GM23248 (cell line): Measurements from ENCODE around the gene AGO1. TPM values are rescaled to one million over a fixed set of nuclear protein-coding genes. Genes with fewer than 3 reads are reported as not detected.
A peak's percentile ranks its signal among the peaks of the same experiment; 100 is the strongest.
"Not testable (repeated sequence)": the region's sequence is repeated elsewhere in the genome, so short reads cannot be mapped to it uniquely, and the experiment has no call there.

Source experiments
- DNase-seq: peaks from one replicate; pipeline ENCODE4 v3.0.0-alpha.2; 2015
- H2AFZ ChIP-seq: fragments of 200-600 bp; sonication (generic); 2 replicates; pipeline ENCODE4 v1.6.1; 2016; ENCODE audit warnings: antibody characterized with exemption
- H3F3A ChIP-seq: fragments of 200-600 bp; sonication (generic); 2 replicates; pipeline ENCODE4 v1.6.1; 2016; ENCODE audit warnings: mild to moderate bottlenecking, antibody characterized with exemption, mixed run types; ENCODE audit not compliant: insufficient read depth
- H3K27ac ChIP-seq: fragments of 200-600 bp; sonication (generic); 2 replicates; pipeline ENCODE4 v1.5.1; 2016; ENCODE audit warnings: mild to moderate bottlenecking
- H3K27me3 ChIP-seq: fragments of 200-600 bp; sonication (generic); replicated peaks from 2 replicates; pipeline ENCODE4 v1.6.1; 2016; ENCODE audit warnings: mild to moderate bottlenecking; ENCODE audit not compliant: insufficient read depth
- H3K36me3 ChIP-seq: fragments of 200-600 bp; sonication (generic); 2 replicates; pipeline ENCODE4 v1.6.1; 2016; ENCODE audit warnings: low read depth, mild to moderate bottlenecking
- H3K4me1 ChIP-seq: fragments of 200-600 bp; sonication (generic); 2 replicates; pipeline ENCODE4 v1.6.1; 2016; ENCODE audit warnings: mild to moderate bottlenecking; ENCODE audit not compliant: insufficient read depth
- H3K4me2 ChIP-seq: fragments of 200-600 bp; sonication (generic); one replicate; pipeline ENCODE4 v1.6.1; 2016; ENCODE audit warnings: mild to moderate bottlenecking; ENCODE audit not compliant: unreplicated experiment
- H3K4me3 ChIP-seq: fragments of 200-600 bp; sonication (generic); 2 replicates; pipeline ENCODE4 v1.5.1; 2016; ENCODE audit warnings: mild to moderate bottlenecking
- H3K79me2 ChIP-seq: fragments of 200-600 bp; sonication (generic); 2 replicates; pipeline ENCODE4 v1.6.1; 2016; ENCODE audit warnings: mild to moderate bottlenecking; ENCODE audit not compliant: insufficient read depth
- H3K9ac ChIP-seq: fragments of 200-600 bp; sonication (generic); 2 replicates; pipeline ENCODE4 v1.6.1; 2016; ENCODE audit warnings: mild to moderate bottlenecking
- H3K9me2 ChIP-seq: fragments of 200-600 bp; sonication (generic); 2 replicates; pipeline ENCODE4 v1.6.1; 2016; ENCODE audit warnings: mixed run types, mild to moderate bottlenecking, moderate library complexity; ENCODE audit not compliant: insufficient read depth
- H3K9me3 ChIP-seq: fragments of 200-600 bp; sonication (generic); one replicate; pipeline ENCODE4 v1.6.1; 2017; ENCODE audit warnings: low read depth
- H4K20me1 ChIP-seq: fragments of 200-600 bp; sonication (generic); 2 replicates; pipeline ENCODE4 v1.6.0; 2016; ENCODE audit not compliant: insufficient read depth
- EZH2 ChIP-seq: fragments of 200-600 bp; sonication (generic); IDR thresholded peaks from 2 replicates; pipeline ENCODE4 v1.6.1; 2018; ENCODE audit warnings: antibody characterized with exemption, mild to moderate bottlenecking; ENCODE audit not compliant: insufficient read depth, poor library complexity, severe bottlenecking
- EZH2phosphoT487 ChIP-seq: fragments of 200-600 bp; sonication (generic); IDR thresholded peaks from 2 replicates; pipeline ENCODE4 v1.6.1; 2018; ENCODE audit warnings: antibody characterized with exemption, moderate library complexity, mild to moderate bottlenecking, low read depth; ENCODE audit not compliant: insufficient read depth
- WGBS, 2 experiments: methylation state at CpG; one replicate each; pipeline ENCODE4 v1.1.6; 2015 to 2017; ENCODE audit warnings: low lambda C conversion rate in 2 of 2, low coverage in 1 of 2; ENCODE audit errors: missing lambda C conversion rate in 2 of 2; 5-methylcytosine and 5-hydroxymethylcytosine counted together
- in situ Hi-C: fragments of 300-500 bp; cut with MboI; formaldehyde crosslinking; loops from 2 replicates; pipeline ENCODE4 v1.15.0; 2020
- polyA plus RNA-seq: library from polyadenylated mRNA; unstranded; fragments of >200 nt; fragmentation: Nextera tagmentation; extraction: Ambion mirVana; gene quantifications from 2 replicates; pipeline ENCODE4 v1.2.1, GENCODE V29; 2016
- total RNA-seq: library from RNA; depleted of rRNA; stranded (reverse); fragments of >200 nt; shearing (Covaris generic); gene quantifications from 2 replicates; pipeline ENCODE4 v1.2.3, GENCODE V29; 2014

The AGO1 gene
- total and polyA plus RNA-seq, 2 experiments from 2014 or later, result 6.1 to 11.0 TPM

DNA sequence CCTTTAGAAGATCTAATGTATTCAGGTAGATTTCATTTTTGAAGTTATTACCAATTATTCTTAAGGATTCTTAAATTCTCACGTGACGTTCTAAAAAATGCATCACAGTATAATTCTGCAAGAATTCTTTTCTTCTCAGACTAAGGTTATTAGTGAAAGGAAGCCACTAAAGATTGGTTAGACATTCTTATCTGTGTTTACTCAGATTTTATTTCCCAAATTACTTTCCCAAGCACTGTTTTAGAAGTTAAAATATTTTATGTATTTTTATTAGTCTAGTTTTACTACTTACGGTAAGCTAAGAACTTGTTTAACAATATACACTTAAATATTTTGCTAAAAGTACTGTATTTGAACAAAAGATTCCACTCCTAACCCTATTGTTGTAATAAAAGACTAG is 76.3 kb downstream of the AGO1 start:
- 97 to 98% methylated on average over 3 of the region's 3 CpGs for WGBS, 2 experiments
- peaks cover 3% of the 10 kb centered on the region; the same call in 1 of the 2 replicates for H4K20me1 ChIP-seq
- H3F3A ChIP-seq, result no peaks in the 10 kb centered on the region
- 0 out of 2 replicates have a peak, but pooled peaks cover 5% of the 10 kb centered on the region for H3K36me3 ChIP-seq
- in situ Hi-C loops, result no loop called here
- H3K4me3 ChIP-seq, result no peak overlapping the region
- H3K27ac ChIP-seq, result no peak overlapping the region
- H3K27me3 ChIP-seq, result no peaks in the 10 kb centered on the region
- H3K4me2 ChIP-seq, result no peak overlapping the region
- DNase-seq, result no peak
- H2AFZ ChIP-seq, result no peak overlapping the region
- no peaks in the 10 kb centered on the region for H3K9me3 ChIP-seq
- H3K79me2 ChIP-seq, result peaks cover 96% of the 10 kb centered on the region
- H3K9me2 ChIP-seq, result no peaks in the 10 kb centered on the region
- H3K9ac ChIP-seq, result no peak overlapping the region
- TF ChIP-seq EZH2phosphoT487 (no peak), EZH2 (no peak)
- H3K4me1 ChIP-seq, result no peaks in the 10 kb centered on the region

- Histone ChIP-seq H4K20me1 (peaks cover 6% of the 10 kb centered on the region; the same call in 1 of the 2 replicates), H3K4me2 (no peak overlapping the region), H3K9me3 (no peaks in the 10 kb centered on the region), H3K9me2 (no peaks in the 10 kb centered on the region), H2AFZ (no peak overlapping the region), H3K27ac (no peak overlapping the region), H3K36me3 (peaks cover 6% of the 10 kb centered on the region; the same call in 1 of the 2 replicates), H3K79me2 (peaks cover 75% of the 10 kb centered on the region), H3K9ac (no peak overlapping the region), H3K27me3 (no peaks in the 10 kb centered on the region), H3K4me3 (no peak overlapping the region), H3K4me1 (no peaks in the 10 kb centered on the region), H3F3A (no peaks in the 10 kb centered on the region)
- no peak for DNase-seq
- WGBS, 2 experiments, result 95 to 100% methylated on average over 2 of the region's 2 CpGs
- TF ChIP-seq EZH2 (no peak), EZH2phosphoT487 (no peak)
- in situ Hi-C loops, result no loop called here
Measured at GRCh38 chr1:35962952-35963351, 79.9 kb downstream of the AGO1 start.

- Histone ChIP-seq H3K79me2 (peaks cover 74% of the 10 kb centered on the region), H3K36me3 (peaks cover 17% of the 10 kb centered on the region)
- H3K4me1 ChIP-seq, H3K9me3 ChIP-seq, DNase-seq, H3K27ac ChIP-seq, H3K27me3 ChIP-seq, H3K9me2 ChIP-seq, H4K20me1 ChIP-seq, H3F3A ChIP-seq, H3K9ac ChIP-seq, H3K4me3 ChIP-seq, in situ Hi-C loops, H3K4me2 ChIP-seq, H2AFZ ChIP-seq: not testable (repeated sequence)
- WGBS, 2 experiments, result 97 to 100% methylated on average over 1 of the region's 1 CpG
Measured at GRCh38 chr1:35964277-35964676, 81.3 kb downstream of the AGO1 start.

GRCh38 chr1:35968396-35968795 is 85.4 kb downstream of the AGO1 start:
- Histone ChIP-seq H3K36me3 (peaks cover 24% of the 10 kb centered on the region), H3F3A (no peaks in the 10 kb centered on the region), H3K4me3 (no peak overlapping the region), H3K79me2 (peaks cover 52% of the 10 kb centered on the region), H3K4me1 (no peaks in the 10 kb centered on the region), H3K27ac (no peak overlapping the region), H3K9me3 (no peaks in the 10 kb centered on the region), H2AFZ (no peak overlapping the region), H3K9ac (no peak overlapping the region), H3K27me3 (no peaks in the 10 kb centered on the region), H3K4me2 (no peak overlapping the region), H4K20me1 (peaks cover 6% of the 10 kb centered on the region; the same call in 1 of the 2 replicates), H3K9me2 (no peaks in the 10 kb centered on the region)
- no peak for DNase-seq
- TF ChIP-seq EZH2 (no peak), EZH2phosphoT487 (no peak)
- 98 to 100% methylated on average over 1 of the region's 1 CpG for WGBS, 2 experiments
- in situ Hi-C loops, result no loop called here

DNA sequence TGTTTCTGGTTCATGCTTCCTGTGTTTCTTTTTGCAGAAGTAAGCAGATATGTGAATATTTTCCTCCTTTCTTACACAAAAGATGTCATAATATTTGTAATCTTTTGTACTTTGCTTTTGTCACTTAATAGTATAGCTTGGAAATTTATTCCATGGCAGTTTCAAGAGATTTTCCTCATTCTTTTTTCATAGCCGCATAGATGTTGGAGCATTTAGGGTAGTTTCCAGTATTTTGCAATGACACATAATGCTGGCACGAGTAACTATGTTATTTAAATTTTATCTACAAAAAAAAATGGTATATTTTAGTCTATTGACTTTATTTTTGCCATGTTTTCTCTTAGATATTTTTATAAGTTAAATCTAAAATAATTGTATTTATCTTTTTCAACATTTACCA is 88.6 kb downstream of the AGO1 start:
- no peak overlapping the region for H2AFZ ChIP-seq
- no peak for DNase-seq
- no peaks in the 10 kb centered on the region for H3K9me3 ChIP-seq
- WGBS, 2 experiments, result 96 to 98% methylated on average over 2 of the region's 2 CpGs
- H3K27me3 ChIP-seq, result no peaks in the 10 kb centered on the region
- no peaks in the 10 kb centered on the region for H4K20me1 ChIP-seq
- H3K4me2 ChIP-seq, result no peak overlapping the region
- H3F3A ChIP-seq, result no peaks in the 10 kb centered on the region; the same call in 1 of the 2 replicates
- in situ Hi-C loops, result no loop called here
- no peaks in the 10 kb centered on the region for H3K4me1 ChIP-seq
- H3K79me2 ChIP-seq, result peaks cover 42% of the 10 kb centered on the region
- H3K9ac ChIP-seq, result no peak overlapping the region
- H3K4me3 ChIP-seq, result no peak overlapping the region
- H3K9me2 ChIP-seq, result no peaks in the 10 kb centered on the region
- H3K27ac ChIP-seq, result no peak overlapping the region
- TF ChIP-seq EZH2, result no peak
- no peak for TF ChIP-seq EZH2phosphoT487
- peaks cover 42% of the 10 kb centered on the region for H3K36me3 ChIP-seq

DNA sequence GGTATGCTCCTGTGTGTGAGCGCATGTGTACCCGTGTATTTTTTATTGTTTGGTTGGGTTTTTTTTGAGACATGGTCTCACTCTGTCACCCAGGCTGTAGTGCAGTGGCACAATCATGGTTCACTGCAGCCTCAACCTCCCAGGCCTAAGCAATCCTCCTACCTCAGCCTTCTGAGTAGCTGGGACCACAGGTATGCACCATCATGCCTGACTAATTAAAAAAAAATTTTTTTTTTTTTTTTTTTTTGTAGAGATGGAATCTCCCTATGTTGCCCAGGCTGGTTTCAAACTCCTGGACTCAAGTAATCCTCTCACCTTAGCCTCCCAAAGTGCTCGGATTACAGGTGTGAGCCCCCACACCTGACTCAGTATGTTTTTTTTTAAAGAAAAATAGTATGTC is 89.6 kb downstream of the AGO1 start:
- peaks cover 40% of the 10 kb centered on the region for H3K36me3 ChIP-seq
- H3K9me3 ChIP-seq, in situ Hi-C loops: not testable (repeated sequence)

More for the DNA sequence above, 89.6 kb downstream of the AGO1 start:
- DNase-seq, result peak; percentile 5
- not testable (repeated sequence) for H4K20me1 ChIP-seq, H3K9ac ChIP-seq, H3F3A ChIP-seq, H3K4me1 ChIP-seq, H3K9me2 ChIP-seq, H3K27ac ChIP-seq, H3K4me2 ChIP-seq, H3K4me3 ChIP-seq, H3K27me3 ChIP-seq, H2AFZ ChIP-seq
- WGBS, 2 experiments, result 80 to 86% methylated on average over 3 of the region's 3 CpGs
- H3K79me2 ChIP-seq, result peaks cover 47% of the 10 kb centered on the region
